Fibroblast of mammary gland (primary cell): ENCODE results near the gene TNFAIP8L3.

ENCODE experiments used
- DNase-seq: peaks from one replicate; pipeline ENCODE4 v3.0.0-alpha.2; 2010; ENCODE audit warnings: low read depth
- H3K4me3 ChIP-seq: 2 replicates; pipeline ENCODE4 v1.5.1; 2011; ENCODE audit warnings: low read depth, mild to moderate bottlenecking, low read length, moderate library complexity; ENCODE audit not compliant: control insufficient read depth
- CTCF ChIP-seq: conservative IDR thresholded peaks from 2 replicates; pipeline ENCODE4 v1.5.1; 2011; ENCODE audit warnings: low read depth, low read length, inconsistent platforms; ENCODE audit not compliant: control insufficient read depth, insufficient read depth

TNFAIP8L3 gene

GRCh38 chr15:51106481-51106880, 11.8 kb upstream of the TNFAIP8L3 start:
- no peak for DNase-seq
- H3K4me3 ChIP-seq = no peak overlapping the region
- no peak for TF ChIP-seq CTCF

- no peak for DNase-seq
- no peak overlapping the region for H3K4me3 ChIP-seq
- no peak for TF ChIP-seq CTCF
Measured at GRCh38 chr15:51105430-51106016, 10.8 kb upstream of the TNFAIP8L3 start.

GRCh38 chr15:51104512-51104911, 9.8 kb upstream of the TNFAIP8L3 start:
- peak; percentile 97 for DNase-seq
- TF ChIP-seq CTCF = no peak
- H3K4me3 ChIP-seq = peak overlapping the region; percentile 46

GRCh38 chr15:51103330-51103729, 8.6 kb upstream of the TNFAIP8L3 start:
- DNase-seq = peak; percentile 97
- H3K4me3 ChIP-seq = no peak overlapping the region
- TF ChIP-seq CTCF = no peak

GRCh38 chr15:51100785-51101489, 6.2 kb upstream of the TNFAIP8L3 start:
- H3K4me3 ChIP-seq = no peak overlapping the region
- DNase-seq = no peak
- no peak for TF ChIP-seq CTCF

GRCh38 chr15:51099185-51099584, 4.5 kb upstream of the TNFAIP8L3 start:
- no peak overlapping the region for H3K4me3 ChIP-seq
- TF ChIP-seq CTCF = no peak
- no peak for DNase-seq
